Measurements from ENCODE around the gene ROMO1. TPM values are rescaled to one million over a fixed set of nuclear protein-coding genes. Genes with fewer than 3 reads are reported as not detected.

Gene ROMO1
- total and polyA plus RNA-seq, 8 donors: 101 to 651 (median 345) TPM

GRCh38 chr20:35734374-35734773 is 35.2 kb downstream of the ROMO1 start:
- intact Hi-C loops (cut with DNase I; ENCODE audit: low total_unique reads): loop anchor here (10.0 kb wide), 1 partner anchor 150 kb away; no protein-coding TSS in a partner anchor
- Histone ChIP-seq H3K27me3 (no peaks in the 10 kb centered on the region), H3K27ac (peak overlapping the region in 1 of 5 donors; percentile 14), H3K9me3 (no peaks in the 10 kb centered on the region), H3K4me3 (peak overlapping the region in 1 of 4 donors; percentile 0), H3K4me1 (peaks cover 77 to 100% (median 91%) of the 10 kb centered on the region in 4 donors), H3K36me3 (peaks cover 84 to 100% (median 99%) of the 10 kb centered on the region in 4 donors)
- no peak for DNase-seq
- TF ChIP-seq, protein P1, sequence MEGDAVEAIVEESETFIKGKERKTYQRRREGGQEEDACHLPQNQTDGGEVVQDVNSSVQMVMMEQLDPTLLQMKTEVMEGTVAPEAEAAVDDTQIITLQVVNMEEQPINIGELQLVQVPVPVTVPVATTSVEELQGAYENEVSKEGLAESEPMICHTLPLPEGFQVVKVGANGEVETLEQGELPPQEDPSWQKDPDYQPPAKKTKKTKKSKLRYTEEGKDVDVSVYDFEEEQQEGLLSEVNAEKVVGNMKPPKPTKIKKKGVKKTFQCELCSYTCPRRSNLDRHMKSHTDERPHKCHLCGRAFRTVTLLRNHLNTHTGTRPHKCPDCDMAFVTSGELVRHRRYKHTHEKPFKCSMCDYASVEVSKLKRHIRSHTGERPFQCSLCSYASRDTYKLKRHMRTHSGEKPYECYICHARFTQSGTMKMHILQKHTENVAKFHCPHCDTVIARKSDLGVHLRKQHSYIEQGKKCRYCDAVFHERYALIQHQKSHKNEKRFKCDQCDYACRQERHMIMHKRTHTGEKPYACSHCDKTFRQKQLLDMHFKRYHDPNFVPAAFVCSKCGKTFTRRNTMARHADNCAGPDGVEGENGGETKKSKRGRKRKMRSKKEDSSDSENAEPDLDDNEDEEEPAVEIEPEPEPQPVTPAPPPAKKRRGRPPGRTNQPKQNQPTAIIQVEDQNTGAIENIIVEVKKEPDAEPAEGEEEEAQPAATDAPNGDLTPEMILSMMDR (IDR thresholded peaks at IDR 0.05): no peak
- TF ChIP-seq EP300 (IDR thresholded peaks at IDR 0.05) (no peak), POLR2AphosphoS5 (IDR thresholded peaks at IDR 0.05) (no peak), POLR2A (IDR thresholded peaks at IDR 0.05) (no peak)

DNA sequence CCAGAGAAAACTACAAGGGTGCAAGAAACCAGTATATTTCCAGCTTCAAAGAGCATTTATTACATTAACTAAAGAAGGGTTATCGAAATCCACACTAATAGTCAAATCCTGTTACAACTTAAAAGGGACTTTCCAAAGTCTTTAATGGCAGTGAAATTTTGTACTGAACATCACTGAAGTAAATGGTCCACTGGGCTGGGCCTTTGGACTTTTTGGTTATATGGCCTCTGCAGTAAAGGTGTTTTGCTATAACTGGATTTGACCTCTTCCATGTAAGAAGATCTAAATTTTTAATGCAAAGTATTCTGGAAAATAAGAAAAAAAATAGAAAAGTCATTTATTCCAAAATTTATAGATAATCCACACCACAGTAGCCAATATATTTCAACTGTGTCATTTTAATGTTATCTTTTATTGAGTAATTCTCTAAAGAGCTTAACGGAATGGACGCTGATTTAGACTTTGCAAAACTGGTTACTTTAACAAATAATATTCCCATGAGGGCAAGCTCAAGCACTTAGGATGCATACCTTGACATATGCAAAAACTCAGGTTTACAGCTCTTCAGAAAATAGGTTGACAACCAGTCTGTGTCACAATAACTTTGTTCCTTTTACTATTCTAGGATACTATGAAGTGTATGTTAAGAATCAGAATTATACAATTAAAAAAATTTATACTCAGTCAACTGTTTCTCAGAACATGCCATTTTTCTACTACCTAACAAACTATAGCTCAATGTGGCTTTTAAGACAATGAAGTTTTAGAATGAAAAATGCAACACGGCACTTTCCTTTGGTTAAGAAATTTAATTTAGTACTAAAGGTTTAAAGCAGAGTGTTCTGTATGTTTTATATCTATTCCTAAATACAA is 35.8 kb downstream of the ROMO1 start:
- Histone ChIP-seq H3K9me3 (no peaks in the 10 kb centered on the region), H3K27me3 (no peaks in the 10 kb centered on the region), H3K4me3 (peak overlapping the region in 2 of 4 donors; percentile 0 to 24), H3K4me1 (peaks cover 82 to 100% (median 94%) of the 10 kb centered on the region in 4 donors), H3K36me3 (peaks cover 84 to 100% (median 99%) of the 10 kb centered on the region in 4 donors), H3K27ac (peak overlapping the region in 1 of 5 donors; percentile 99)
- no peak for TF ChIP-seq POLR2A (IDR thresholded peaks at IDR 0.05)
- no peak for TF ChIP-seq EP300 (IDR thresholded peaks at IDR 0.05)
- TF ChIP-seq POLR2AphosphoS5 (IDR thresholded peaks at IDR 0.05): no peak
- TF ChIP-seq, protein P1 (IDR thresholded peaks at IDR 0.05): no peak
- intact Hi-C loops (cut with DNase I; ENCODE audit: low total_unique reads): loop anchor here (10.0 kb wide), 1 partner anchor 150 kb away; no protein-coding TSS in a partner anchor
- WGBS, 5 donors: 44 to 64% (median 51%) methylated on average over 4 of the region's 4 CpGs
- DNase-seq: no peak

GRCh38 chr20:35735826-35736470 is 36.7 kb downstream of the ROMO1 start:
- Histone ChIP-seq H3K4me1 (peaks cover 78 to 98% (median 90%) of the 10 kb centered on the region in 4 donors), H3K27me3 (no peaks in the 10 kb centered on the region), H3K4me3 (peak overlapping the region in 3 of 4 donors; percentile 6 to 30 (median 24)), H3K36me3 (peaks cover 77 to 98% (median 96%) of the 10 kb centered on the region in 4 donors), H3K27ac (peak overlapping the region in 2 of 5 donors; percentile 5 to 99), H3K9me3 (no peaks in the 10 kb centered on the region)
- no peak for DNase-seq
- intact Hi-C loops (cut with DNase I; ENCODE audit: low total_unique reads): loop anchor here (10.0 kb wide), 1 partner anchor 149 kb away; no protein-coding TSS in a partner anchor
- 22 to 45% (median 29%) methylated on average over 7 of the region's 7 CpGs for WGBS, 5 donors
- TF ChIP-seq, protein P1 (IDR thresholded peaks at IDR 0.05): no peak
- TF ChIP-seq POLR2A (IDR thresholded peaks at IDR 0.05) (no peak), EP300 (IDR thresholded peaks at IDR 0.05) (no peak), POLR2AphosphoS5 (IDR thresholded peaks at IDR 0.05) (no peak)

GRCh38 chr20:35737865-35738333 is 38.7 kb downstream of the ROMO1 start:
- DNase-seq: no peak
- Histone ChIP-seq H3K4me1 (peaks cover 61 to 79% (median 71%) of the 10 kb centered on the region in 4 donors), H3K4me3 (peak overlapping the region in 2 of 4 donors; percentile 62 to 76), H3K9me3 (no peaks in the 10 kb centered on the region), H3K27me3 (no peaks in the 10 kb centered on the region), H3K27ac (peak overlapping the region in 1 of 5 donors; percentile 99), H3K36me3 (peaks cover 63 to 78% (median 77%) of the 10 kb centered on the region in 4 donors)
- intact Hi-C loops (cut with DNase I; ENCODE audit: low total_unique reads): loop anchor here (10.0 kb wide), 1 partner anchor 147 kb away; no protein-coding TSS in a partner anchor
- 91 to 95% (median 93%) methylated on average over 13 to 15 of the region's 15 CpGs for WGBS, 5 donors
- TF ChIP-seq EP300 (IDR thresholded peaks at IDR 0.05) (no peak), POLR2A (IDR thresholded peaks at IDR 0.05) (no peak), POLR2AphosphoS5 (IDR thresholded peaks at IDR 0.05) (no peak)
- TF ChIP-seq, protein P1 (IDR thresholded peaks at IDR 0.05): no peak
